ENCODE data around the gene ADGRV1.
"Not testable (repeated sequence)": the region's sequence is repeated elsewhere in the genome, so short reads cannot be mapped to it uniquely, and the experiment has no call there.

Gene ADGRV1

DNA sequence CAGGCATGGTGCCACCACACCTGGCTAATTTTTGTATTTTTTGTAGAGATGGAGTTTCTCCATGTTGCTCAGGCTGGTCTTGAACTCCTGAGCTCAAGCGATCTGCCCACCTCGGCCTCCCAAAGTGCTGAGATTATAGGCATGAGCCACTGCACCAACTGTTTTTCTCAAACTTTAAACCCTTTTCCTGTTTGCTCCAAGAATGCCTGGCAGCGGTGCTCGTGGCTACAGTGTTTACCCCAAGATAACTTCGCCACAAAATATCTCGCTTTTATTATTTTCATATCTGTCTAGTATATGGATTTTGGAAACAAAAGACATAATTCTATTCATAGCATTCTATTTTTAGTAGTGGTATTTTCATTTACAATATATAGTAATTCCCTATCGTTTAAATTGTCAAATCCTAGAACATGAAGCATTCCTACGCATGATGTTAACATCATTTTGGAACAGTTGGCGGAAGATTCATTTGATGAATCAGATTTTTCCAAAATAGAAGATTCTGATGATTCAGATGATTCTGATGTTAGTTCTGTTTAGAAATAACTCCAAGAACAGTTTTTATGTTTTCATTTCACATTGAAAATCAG lies 504.6 kb downstream of the ADGRV1 start:
- DNase-seq (ENCODE audit: low read depth) = not testable (repeated sequence)

DNA sequence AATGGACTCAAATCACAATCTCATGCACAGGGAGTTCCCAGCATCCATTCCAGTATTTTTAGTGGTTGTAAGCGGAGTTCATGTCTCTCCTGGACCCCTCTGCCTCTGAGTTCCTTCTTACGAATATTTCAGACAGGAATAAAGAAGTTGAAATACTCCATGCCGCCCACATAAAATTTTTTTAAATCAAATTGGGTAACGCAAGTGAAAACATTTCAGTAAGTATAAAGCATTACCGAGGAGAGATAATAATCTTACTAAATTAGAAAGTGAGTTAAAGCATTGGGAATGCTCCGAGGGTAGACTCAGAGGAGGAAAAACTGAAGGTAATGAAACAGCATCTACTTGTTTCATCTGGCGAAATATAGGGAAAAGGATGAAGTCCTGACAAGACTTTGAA lies 506.9 kb downstream of the ADGRV1 start:
- no peak for DNase-seq (ENCODE audit: low read depth)

DNA sequence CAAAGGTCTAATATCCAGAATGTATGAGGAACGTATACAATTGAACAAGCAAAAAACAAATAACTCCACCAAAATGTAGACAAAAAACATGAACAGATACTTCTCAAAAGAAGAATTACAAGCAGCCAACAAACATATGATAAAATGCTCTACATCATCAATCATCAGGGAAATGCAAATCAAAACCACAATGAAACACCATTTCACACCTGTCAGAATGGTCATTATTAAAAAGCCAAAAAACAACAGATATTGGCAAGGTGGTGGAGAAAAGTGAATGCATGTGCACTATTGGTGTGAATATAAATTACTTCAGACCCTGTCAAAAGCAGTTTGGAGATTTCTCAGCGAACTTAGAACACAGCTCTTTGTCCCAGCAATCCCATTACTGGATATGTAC lies 510.8 kb downstream of the ADGRV1 start:
- no peak for DNase-seq (ENCODE audit: low read depth)

DNA sequence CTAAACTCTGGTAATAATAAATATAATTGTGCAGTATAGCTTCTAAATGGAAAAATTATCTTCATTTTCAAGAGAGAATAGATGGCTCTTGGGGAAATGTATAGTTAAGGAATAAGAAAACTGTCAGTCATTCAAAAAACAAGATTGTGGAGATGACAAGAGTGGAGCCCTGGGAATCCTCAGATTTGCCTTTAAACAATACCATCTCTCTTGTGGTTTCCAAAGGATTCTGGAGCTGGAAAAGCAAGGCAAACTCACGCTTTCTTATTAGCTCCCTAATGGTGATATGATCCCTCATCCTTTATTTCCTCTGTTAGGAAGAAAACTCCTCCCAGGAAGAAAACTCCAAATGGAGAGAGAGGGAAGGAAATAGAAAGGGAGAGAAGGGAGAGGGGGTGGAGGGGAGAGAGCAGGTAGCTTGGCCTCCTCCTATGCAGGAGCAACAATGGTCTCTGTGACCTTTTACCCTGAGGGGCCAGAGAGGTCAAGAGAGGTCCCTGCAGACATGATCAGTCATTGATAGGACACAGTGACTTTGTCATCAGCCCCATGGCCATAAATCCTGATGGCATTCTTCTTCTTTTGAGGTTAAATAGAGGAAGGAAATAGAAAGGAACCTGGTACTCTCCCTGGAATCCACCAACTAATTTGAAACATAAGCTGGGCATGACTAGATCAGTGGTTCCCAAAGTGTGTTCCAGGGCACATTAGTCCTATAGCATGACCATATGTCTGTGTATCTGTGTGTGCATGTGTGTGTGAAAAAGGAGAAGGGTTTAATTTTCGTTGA lies 512.4 kb downstream of the ADGRV1 start:
- DNase-seq (ENCODE audit: low read depth) = no peak

DNA sequence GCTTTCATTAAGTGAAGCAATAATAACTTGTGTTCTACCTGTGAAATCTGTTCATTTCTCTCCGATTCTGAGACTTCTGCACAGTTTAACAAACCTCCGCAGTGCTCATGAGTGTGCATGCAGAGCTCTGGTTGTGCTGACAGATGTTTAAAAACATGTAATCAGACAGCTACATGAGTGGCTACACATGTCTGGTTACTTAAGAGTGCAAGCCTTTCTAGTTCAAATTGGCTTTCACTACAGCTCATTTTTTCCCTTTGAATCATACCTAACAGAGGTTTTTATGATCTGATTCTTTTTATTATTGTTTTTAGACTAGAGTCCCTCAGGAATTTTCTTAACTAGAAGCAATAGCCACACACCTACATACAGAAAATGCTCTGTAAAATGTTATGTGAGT lies 514.3 kb downstream of the ADGRV1 start:
- no peak for DNase-seq (ENCODE audit: low read depth)

DNA sequence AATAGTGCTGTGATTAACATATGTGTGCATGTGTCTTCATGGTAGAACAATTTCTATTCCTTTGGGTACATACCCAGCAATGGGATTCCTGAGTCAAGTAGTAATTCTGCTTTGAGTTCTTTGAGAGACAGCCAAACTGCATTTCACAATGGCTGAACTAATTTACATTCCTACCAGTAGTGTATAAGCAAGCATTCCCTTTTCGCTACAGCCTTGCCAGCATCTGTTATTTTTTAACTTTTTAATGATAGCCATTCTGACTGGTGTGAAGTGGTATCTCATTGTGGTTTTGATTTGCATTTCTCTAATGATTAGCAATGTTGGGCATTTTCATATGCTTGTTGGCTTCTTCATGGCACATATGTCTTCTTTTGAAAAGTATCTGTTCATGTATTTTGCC lies 516.0 kb downstream of the ADGRV1 start:
- no peak for DNase-seq (ENCODE audit: low read depth)

DNA sequence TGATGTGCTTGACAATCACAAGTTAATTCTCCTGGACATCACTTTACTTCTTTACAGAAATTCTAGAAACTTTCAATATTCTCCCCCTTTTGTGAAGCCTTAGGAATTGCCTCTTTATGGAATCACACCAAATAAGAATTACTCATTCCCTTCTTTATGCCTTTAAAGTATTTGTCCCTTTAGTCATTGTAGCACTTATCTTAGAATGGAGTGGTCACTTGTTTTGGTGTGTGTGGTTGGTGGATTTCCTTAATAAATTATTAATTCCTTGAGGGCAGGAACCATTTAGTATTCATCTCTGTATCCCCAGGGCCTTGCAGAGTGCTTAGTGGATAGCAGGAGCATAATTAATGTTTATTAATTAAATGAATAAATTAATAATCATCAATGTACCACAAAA lies 517.5 kb downstream of the ADGRV1 start:
- DNase-seq (ENCODE audit: low read depth) = no peak

DNA sequence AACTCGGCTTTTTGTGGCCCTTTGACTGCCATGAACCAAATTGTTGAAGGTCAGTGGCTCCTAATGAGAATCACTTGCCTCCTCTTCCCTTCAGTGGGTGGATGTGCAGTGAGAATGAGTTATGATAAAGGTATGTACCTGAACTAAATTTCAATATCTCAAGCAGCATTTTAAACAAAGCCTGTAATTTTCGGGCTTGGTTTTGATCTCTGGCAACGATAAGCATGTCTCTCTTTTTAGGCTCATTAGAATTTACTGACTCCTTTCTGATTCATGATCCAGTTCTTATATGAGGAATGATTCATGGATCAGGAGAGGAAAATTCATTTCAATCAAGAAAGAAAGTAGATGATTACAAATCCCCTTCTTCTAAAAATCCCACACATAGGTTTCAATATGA lies 519.0 kb downstream of the ADGRV1 start:
- DNase-seq (ENCODE audit: low read depth) = no peak

DNA sequence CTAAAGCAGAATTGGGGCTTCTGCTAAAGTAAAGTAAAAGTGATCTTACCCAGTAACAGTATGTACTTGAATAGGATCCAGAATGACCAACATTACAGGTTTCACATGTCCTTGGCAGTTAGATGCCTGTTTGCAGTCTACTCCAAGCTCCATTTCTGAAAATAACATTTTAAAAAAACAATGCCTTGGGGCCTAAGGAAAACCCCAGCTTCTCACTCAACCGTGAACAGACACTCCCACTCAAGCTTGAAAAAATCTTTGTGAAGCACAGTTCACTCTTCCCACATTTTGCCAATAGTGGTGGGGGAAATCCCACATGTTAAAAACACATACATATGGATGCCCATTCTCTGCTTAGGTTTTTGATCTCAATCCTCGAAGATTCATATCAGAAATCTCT lies 520.4 kb downstream of the ADGRV1 start:
- DNase-seq (ENCODE audit: low read depth) = no peak

DNA sequence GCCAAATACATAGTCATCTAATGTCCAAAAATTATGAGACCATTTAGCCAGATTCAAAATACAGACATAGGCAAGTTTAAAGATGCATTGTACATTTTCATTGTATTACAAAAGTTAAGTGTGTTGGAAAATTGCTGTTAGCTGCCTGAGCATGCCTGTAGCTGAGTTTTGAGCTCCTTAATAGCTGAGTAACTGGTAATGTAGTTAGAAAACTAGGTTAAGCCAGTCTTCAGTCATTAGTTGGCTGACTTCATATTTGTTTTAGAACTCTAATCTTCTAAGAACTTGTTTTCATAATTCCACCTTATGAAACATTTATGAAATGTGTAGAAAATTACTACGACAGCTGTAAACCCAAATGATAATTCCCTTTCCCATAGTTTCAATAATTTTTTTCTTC lies 531.2 kb downstream of the ADGRV1 start:
- DNase-seq (ENCODE audit: low read depth) = no peak

DNA sequence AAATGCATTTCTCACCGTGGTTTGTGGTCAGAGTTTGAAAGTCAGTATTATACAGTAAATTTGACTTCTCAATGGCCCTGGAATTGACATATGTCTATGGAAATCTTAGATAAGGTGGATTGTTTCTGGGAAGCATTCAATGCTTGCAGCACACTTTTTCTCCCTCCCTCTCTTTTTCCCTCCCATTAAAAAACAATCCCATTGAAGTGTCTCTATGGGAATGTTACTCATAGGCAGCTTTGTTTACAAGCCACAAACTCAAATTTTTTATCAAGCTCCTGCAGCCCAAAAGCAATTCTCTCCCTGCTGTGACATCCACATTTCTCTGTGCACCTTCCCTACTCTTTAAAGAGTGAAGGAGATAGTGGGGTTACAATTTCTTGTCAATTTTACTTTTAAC lies 532.4 kb downstream of the ADGRV1 start:
- DNase-seq (ENCODE audit: low read depth) = no peak

DNA sequence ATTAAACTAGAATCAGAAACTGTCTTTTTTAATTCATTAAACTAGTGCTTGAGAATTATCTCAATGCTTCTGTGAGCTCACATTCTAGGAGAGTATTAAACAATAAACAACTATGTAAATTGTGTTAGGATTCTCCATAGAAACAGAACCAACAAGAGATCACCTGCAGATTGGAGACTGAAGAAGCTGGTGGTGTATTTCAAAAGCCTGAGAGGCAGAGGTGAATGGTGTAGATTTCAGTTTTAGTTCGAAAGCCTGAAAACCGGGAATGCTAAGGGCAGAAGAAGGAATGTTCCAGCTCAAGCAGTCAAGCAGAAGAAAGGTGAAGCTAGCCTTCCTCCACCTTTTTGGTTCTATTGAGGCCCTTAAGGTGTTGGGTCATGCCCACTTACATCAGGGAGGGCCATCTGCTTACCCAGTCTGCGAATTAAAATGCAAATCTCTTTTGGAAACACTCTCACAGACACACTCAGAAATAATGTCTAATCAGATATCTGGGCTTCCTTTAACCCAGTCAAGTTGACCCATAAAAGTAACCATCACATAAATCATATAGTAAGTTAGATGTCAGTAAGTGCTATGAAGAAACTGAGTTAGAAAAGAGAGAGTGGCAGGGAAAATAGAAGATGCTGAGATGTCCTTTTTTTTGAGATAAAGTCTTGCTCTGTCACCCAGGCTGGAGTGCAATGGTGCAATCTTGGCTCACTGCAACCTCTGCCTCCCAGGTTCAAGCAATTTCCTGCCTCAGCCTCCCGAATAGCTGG lies 533.1 kb downstream of the ADGRV1 start:
- DNase-seq (ENCODE audit: low read depth) = no peak

DNA sequence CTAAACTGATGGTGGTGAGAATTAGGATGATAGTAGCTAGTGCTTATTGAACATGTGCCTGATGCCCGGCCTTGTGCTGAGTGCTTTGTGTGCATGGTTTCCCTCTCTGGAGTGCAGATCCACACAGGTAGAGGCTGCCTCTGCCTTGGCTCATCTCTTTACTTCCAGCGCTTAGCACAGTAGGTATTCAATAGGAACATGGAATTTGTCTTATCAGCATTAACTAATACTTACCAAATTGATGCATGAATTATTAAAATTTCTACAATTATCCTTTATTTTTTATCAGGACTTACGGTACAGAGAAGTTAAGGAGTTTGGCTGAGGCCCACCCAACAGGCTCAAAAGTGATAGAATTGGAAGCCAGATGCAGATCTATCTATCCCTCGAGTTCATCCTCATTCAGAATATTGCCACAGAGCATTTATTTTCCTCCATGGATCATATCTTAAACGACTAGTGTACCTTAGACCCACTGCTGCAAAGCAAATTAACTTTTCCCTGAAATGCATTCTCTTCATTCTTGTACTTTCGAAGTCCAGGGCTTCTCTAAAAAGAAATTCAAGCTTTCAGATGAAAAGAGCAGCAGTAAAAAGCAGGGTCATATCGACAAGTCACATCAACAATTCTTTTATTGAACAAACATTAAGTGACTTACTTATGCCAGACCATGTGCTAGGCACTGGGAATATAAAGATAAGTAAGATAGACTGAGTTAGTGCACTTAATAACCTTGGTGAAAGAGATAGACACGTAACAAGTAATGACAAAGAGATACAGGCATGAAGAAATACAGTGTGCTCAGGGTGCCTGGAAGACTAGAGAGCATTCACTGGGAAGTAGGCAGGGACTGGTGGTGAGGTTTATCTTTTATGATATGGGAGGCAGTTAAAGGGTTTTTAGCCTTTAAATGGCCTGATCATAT lies 534.5 kb downstream of the ADGRV1 start:
- DNase-seq (ENCODE audit: low read depth) = no peak

DNA sequence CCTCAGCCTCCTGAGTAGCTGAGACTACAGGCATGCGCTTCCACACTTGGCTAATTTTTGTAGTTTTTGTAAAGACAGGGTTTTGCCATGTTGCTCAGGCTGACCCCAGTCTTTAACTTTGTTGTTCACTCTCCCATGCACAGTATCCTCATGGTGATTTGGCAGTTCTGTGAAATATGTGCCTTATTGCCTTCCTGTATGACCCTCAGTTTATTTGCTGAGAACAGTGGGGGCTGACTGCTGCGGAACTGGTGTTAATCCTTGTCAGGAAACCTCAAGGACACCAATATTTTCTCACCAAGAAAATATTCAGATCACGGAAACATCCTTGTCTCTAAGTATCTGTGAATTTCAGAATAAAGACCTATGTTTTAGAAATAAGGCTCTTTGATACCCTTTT lies 536.7 kb downstream of the ADGRV1 start:
- no peak for DNase-seq (ENCODE audit: low read depth)

DNA sequence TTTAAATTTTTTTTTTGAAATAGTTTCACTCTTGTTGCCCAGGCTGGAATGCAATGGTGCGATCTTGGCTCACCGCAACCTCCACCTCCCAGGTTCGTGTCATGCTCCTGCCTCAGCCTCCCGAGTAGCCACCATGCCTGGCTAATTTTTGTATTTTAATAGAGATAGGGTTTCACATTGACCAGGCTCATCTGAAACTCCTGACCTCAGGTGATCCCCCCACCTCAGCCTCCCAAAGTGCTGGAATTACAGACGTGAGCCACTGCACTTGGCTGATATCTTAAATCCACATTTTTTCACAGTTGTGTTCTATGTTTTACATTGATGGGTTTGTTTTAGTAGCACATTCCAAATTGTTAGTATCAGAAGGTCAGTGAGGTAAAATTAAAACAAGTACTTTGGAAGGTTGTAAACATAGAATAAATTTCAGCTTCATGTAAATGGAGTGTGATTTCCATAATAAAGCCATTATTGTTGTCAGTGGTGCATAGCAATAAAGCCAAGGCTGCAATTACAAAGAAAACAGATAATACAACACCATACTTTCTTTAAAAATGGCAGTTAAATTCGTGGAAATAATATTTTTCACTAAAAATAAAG lies 537.3 kb downstream of the ADGRV1 start:
- DNase-seq (ENCODE audit: low read depth) = no peak

DNA sequence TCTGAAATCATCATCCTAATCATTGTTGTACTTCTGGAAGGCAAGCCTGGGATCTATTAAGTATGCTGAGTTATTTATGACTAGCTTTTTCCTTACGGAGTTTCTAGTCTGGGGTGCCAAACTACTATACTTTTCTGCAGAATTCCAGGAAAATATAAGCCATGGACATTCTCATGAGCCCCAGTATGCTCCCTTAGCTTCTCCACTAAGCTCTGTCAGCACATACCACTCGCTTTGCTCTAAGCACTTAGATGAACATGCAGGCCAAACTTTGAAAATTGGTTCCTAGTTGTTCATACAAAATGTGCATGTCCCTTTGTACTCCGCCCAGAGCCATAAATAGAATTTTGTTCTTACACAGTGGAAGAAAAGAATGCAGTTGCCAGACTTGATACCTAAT lies 539.9 kb downstream of the ADGRV1 start:
- DNase-seq (ENCODE audit: low read depth) = no peak

DNA sequence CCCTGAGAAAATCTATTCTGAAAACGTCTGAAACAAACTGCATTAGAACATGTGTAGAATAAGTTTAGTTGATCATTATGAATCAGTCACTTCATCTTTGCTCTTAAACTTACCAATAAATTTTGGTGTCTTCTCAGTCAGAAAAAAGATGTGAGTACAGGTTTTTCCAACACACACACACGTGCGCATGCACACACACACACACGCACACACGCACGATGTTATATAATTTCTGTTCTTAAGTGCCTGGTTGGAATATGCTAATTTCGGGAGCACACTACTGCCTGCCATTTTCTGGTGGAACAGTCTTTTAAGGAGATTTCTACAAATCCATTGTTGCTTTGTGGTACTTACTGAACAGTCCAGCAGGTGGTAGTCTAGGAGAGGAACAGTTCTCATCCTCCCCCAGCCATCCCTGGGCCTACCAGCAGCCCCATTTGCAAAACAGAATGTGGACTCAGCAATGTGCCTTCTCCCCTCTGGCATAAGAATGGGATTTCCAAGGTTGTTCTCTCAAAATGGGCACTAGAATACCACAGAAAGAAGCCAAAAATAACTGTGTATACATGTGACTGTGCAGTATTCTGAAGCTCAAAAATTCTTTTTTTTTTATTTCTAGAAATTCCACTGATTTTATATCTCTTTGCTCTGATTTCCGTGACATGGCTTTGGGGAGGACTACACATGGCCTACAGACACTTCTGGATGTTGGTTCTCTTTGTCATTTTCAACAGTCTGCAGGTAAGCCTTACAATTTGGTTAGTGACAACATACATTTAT lies 543.2 kb downstream of the ADGRV1 start:
- DNase-seq (ENCODE audit: low read depth) = no peak

DNA sequence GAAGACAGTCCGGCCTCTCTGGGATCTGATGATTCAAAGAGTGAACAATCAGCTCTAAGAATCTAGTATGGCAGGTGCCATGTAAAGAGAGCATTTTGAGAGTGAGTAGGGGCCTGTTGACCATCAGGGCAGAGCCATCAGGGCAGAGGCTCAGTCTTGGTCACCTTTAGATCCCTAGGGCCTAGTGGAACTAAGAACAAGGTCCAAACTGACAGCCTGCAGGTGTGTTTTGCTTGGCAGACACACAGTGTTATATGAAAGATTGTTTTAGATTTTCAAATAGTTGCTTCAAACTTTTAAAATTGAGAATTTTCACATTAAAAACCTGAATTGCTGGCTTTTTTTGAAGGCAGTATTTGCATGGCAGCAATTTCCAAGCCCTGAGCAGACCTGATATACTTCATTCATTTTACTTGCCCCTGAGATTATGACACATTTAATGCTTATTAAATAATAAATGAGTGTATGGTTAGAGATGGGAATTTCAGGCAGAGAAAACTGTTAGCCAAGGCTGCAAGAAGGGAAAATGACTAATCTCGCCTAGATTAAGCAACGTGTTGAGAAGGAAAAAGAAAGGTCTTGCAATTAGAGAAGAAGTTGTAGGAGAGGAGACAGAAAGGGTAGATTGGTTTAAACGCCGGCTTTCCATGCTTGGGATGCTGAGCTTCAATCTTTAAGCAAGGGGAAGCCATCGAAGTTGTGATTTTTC lies 544.9 kb downstream of the ADGRV1 start:
- no peak for DNase-seq (ENCODE audit: low read depth)

DNA sequence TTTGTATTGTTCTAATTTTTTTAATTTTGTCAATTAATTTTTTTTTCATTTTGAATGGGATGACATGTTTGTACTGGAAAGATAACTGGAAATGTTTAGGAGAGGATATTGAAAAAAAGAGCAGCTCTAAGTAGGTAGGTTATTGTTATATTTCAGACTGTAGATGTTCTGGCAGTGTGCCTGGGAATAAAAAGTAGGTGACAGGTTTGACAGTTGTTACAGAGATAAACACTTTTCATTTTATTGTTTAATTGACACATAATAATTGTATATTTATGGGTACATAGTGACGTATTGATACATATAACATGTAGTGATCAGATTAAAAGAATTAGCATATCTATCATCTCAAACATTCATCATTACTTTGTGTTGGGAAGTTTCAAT lies 545.5 kb downstream of the ADGRV1 start:
- no peak for DNase-seq (ENCODE audit: low read depth)

DNA sequence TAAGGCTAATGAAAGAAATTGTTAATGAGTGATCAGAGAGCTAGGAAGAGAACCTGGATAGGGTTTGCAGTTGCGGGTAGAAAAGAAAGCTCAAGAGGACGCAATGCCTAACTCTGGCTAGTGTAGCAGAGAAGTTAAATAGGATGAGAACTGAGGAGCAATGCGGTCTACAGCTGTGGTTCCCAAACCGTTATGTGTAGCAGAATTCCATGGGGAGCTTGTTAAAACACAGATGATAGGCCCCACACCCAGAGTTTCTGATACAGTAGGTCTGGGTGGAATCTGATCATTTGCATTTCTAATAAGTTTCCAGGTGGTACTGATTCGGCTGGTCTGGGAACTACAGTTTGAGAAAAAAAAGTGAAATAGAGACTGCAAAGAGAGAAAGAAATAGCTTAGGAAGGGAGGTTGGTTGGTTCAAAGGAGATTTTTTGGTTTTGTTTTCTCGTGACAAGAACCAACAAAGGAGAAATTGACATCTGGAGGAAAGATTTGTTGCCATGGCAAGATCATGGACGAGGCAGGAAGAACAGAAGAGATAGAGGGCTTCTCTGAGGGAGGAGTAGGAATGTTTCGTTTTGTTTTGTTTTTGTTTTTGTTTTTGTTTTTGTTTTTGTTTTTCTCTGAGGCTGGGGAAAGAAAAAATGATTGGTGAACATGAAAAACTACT lies 548.4 kb downstream of the ADGRV1 start:
- DNase-seq (ENCODE audit: low read depth) = no peak

All from T-helper 22 cell (primary cell).